DMS53 (cell line): ENCODE measurements around the gene MXRA5.
"Not testable (repeated sequence)": the region's sequence is repeated elsewhere in the genome, so short reads cannot be mapped to it uniquely, and the experiment has no call there.

Experiments
- DNase-seq: peaks from one replicate; lab custom pipeline; 2025; lab: John Stamatoyannopoulos, UW

The MXRA5 gene

DNA sequence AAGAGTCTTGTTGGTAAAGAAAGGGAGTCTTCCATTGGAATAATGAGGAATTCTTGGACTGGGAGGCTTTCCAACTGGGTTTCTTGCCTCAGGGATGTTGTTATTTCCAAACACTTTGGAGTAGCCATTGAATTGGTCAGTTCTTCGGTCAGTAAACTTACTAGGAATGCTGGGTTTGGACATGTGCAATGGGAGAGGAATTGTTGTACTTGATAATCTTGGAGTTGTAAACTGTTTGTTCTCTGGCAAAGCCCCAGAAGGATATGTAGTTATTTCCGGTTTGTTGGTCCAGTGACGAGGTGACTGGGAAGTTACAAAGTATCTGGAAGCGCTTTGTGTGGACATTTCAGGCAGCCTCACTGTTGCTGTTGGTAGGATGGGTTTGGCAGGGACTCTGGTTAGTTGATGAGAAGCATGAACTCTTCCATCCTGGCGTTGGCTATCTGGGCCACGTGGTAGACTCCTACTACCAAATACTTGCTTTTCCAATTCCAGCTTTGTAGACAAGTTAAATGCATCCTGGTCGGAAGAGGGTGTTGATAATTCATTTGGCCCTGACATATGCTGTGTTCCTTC is 25.9 kb downstream of the MXRA5 start:
- no peak for DNase-seq

DNA sequence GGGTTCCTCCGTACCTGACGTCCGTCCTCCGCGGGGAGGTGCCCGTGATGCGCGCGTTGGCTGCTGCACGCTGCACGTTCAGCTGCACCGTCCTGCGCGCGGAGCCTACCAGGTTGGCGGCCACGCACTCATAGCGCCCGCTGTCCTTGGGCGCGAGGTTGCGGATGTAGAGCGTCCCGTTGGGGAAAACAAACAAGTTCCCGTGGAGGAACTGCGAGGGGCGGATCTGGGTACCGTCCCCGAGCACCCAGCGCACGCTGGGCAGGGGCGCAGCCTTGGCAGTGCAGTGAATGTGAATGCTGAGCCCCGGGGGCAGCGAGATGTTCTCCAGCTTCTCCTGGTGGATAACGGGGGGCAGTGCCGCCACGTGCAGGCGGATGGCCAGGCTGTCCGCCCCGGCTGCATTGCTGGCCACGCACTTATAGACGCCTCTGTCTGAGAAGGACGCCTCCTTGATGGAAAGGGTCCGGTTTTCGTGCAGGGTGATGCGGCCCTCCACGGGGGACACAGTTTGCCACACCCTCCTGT is 29.2 kb downstream of the MXRA5 start:
- DNase-seq, result no peak

GRCh38 chrX:3312109-3312508 is 34.3 kb downstream of the MXRA5 start:
- DNase-seq, result no peak

GRCh38 chrX:3307881-3308280 is 38.6 kb downstream of the MXRA5 start:
- DNase-seq, result no peak

- no peak for DNase-seq
These were observed 46.8 kb downstream of the MXRA5 start for GRCh38 chrX:3299636-3300035.

DNA sequence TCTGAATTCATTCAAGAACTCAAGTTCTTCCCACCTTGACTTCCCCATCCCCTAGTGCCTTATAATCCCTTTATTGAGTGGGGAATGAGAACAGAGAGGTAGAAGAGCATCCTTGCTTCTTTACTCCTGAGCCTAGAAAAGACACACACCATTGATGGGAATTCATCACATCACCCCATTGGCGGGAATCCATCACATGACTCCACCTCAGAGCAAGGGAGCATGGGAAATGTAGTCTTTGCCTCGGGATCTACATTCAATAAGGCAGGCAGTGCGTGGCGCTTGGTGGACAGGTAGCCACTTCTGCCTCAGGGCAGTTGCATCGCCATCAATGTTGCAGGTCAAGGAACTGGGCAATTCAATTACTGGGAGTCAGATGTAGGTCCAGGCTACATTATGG is 50.7 kb downstream of the MXRA5 start:
- peak; percentile 7 for DNase-seq

DNA sequence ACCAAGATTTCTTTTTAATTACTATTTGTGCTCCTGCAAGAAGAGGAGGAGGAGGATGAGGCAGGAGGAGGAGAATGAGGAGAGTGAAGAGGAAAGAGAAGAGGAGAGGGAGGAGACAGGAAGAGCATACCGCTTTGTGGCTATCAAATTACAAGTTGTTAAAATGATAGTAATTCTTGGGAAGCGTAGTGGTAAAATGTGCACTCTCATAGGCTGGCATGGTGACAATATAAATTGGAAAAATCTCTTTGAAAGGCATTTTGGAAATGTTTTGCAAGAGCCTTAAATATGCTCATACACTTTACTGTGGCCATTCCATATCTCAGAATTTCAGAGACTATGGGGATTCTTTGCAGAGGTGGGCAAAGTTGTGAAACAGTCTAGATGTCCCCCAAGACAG is 53.2 kb downstream of the MXRA5 start:
- DNase-seq, result no peak

DNA sequence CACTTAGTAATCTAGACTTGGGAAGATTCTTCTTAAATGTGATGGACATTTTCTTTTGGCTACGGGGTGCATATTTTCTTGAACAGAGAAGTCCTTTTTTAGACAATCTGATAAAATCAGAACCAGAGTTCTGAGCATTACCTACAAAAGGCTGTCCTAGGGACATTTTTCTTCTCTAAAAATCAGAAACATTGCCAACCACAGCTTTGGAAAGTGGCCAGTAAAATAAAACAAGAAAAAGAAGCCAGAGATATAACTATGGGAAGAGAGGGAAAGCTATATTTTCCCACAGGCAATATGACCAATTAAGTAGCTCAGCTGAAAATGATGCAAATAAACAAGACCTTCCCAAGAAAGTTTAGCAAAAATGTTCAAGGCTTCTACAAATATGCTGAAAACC is 55.9 kb downstream of the MXRA5 start:
- DNase-seq, result no peak

DNA sequence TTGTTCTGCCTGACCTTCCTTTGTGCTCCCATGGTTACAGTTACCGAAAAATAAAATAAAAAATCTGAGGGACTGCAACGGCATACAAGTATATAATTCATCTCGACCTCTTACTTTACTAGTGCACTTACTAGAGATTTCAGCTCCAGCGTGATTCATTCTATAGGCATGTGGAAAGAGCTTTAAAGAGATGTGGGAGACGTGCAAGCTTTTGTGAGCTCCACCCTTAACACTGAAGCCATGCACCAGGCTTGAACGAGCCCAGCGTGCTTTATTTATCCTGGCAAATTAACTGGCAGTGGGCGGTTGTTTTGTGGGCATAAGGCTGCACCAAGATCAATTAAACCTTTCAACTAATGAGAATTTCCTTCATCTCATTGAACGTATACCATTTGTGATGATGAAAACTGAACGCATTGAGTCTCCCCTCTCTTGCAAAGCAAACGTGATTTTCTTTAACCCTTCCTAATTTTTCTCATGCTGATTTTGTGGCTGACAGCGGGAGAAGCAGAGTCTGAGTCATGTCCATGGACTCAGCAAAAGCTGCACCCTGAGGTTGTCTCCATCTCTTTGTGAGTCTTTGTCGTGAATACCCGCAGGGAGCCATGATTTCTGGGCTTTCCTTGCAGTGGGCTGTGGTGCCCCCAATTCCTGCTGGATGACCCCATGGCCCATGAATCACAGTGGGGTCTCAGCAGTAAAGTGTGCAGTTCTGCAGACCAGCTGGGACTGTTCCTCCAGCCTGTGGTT is 60.1 kb downstream of the MXRA5 start:
- no peak for DNase-seq

DNA sequence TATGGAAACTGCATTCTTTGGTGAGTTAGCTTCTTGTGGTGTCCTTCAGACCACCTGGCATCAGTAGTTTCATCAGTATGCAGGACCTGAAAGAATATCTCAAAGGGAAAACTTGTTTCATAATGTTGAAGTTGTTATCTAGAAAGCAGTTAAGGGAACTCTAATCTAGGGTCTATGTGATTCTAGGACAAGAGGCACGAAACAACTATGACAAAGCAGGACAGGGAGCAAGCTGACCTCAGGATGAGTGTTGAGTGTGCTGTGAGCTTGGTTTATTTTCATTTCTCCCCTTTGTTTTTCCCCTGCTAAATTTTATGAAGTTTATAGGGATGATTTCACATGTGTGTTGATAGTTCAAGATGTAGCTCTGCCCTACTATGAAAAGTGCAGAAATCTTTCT is 65.7 kb downstream of the MXRA5 start:
- no peak for DNase-seq

GRCh38 chrX:3273668-3274067 is 72.8 kb downstream of the MXRA5 start:
- DNase-seq, result not testable (repeated sequence)

- no peak for DNase-seq
These were observed 74.6 kb downstream of the MXRA5 start for GRCh38 chrX:3271834-3272186.

GRCh38 chrX:3271183-3271833 is 75.1 kb downstream of the MXRA5 start:
- DNase-seq, result no peak

DNA sequence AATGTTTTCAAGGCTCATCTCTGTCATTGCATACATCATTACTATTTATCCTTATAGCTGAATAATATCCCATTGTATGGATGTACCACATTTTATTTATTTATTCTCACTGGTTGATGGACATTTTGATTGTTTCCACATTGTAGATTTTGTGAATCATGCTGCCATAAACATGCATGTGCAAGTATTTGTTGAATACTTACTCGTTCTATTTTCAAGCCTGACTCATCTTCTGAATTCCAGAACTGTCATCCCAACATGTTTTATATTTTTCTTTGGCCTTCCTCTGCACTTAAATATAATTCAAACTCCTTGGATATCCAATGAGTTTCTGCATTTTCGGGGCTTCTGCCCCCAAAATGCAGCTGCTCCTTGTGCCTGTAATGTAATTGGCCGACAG is 77.6 kb downstream of the MXRA5 start:
- DNase-seq, result no peak

DNA sequence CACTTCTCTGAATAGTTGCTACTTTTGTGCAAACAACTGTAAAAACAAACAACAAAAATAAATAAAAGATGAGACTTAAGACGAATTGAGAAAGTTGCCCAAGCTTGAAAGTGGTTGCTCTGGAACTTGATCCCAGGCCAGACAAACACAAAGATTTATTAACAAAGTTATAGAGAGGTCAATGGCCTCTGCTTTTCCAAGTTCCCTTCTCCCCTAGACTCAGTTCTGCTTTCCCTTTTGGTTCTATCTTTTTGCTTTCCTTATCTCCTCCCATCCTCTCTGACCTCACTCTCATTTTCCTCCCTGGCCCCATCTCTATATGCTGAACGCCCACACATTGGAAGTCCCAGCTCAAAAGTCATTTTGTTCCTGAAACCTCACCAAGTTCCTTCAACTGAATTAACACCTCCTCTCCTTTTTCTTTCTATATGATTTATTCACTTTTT is 82.7 kb downstream of the MXRA5 start:
- DNase-seq, result no peak

- DNase-seq, result no peak
These were observed 83.6 kb downstream of the MXRA5 start for GRCh38 chrX:3262901-3263300.
